ENCODE data around the gene FA2H. TPM values are rescaled to one million over a fixed set of nuclear protein-coding genes. Genes with fewer than 3 reads are reported as not detected.

The FA2H gene
- total and polyA plus RNA-seq, 7 donors, result 0.06 to 0.10 (median 0.07) TPM; not detected in 4

- Histone ChIP-seq H3K4me1 (no peaks in the 10 kb centered on the region), H3K36me3 (ENCODE audit: insufficient read depth in 1 of 2, low read depth in 1 of 2) (no peaks in the 10 kb centered on the region), H3K9me3 (no peaks in the 10 kb centered on the region), H3K27ac (no peak overlapping the region), H3K4me3 (no peak overlapping the region), H3K27me3 (ENCODE audit: insufficient read depth in 3 of 3, low read length in 2 of 3) (peaks cover 3 to 10% (median 3%) of the 10 kb centered on the region in 3 donors)
- no peak for ATAC-seq
- 49 to 53% (median 51%) methylated on average over 11 of the region's 11 CpGs for WGBS, 3 donors
- intact Hi-C loops (cut with DNase I), result no loop called here
- no peak for DNase-seq
- TF ChIP-seq CTCF (IDR thresholded peaks at IDR 0.05), result no peak
Measured at GRCh38 chr16:74760007-74760767, 14.4 kb downstream of the FA2H start.

GRCh38 chr16:74759564-74759963, 15.1 kb downstream of the FA2H start:
- no peaks in the 10 kb centered on the region for H3K4me1 ChIP-seq
- no peak for TF ChIP-seq CTCF (IDR thresholded peaks at IDR 0.05)
- no peak overlapping the region for H3K4me3 ChIP-seq
- WGBS, 3 donors, result 90 to 92% (median 91%) methylated on average over 3 of the region's 3 CpGs
- peaks cover 3 to 10% (median 3%) of the 10 kb centered on the region in 3 donors for H3K27me3 ChIP-seq (ENCODE audit: insufficient read depth in 3 of 3, low read length in 2 of 3)
- ATAC-seq (no peak), DNase-seq (no peak)
- intact Hi-C loops (cut with DNase I), result no loop called here
- no peak overlapping the region for H3K27ac ChIP-seq
- no peaks in the 10 kb centered on the region for H3K36me3 ChIP-seq (ENCODE audit: insufficient read depth in 1 of 2, low read depth in 1 of 2)
- no peaks in the 10 kb centered on the region for H3K9me3 ChIP-seq

GRCh38 chr16:74758801-74759200, 15.8 kb downstream of the FA2H start:
- Histone ChIP-seq H3K27me3 (ENCODE audit: insufficient read depth in 3 of 3, low read length in 2 of 3) (peaks cover 3 to 4% (median 3%) of the 10 kb centered on the region in 3 donors), H3K36me3 (ENCODE audit: insufficient read depth in 1 of 2, low read depth in 1 of 2) (no peaks in the 10 kb centered on the region), H3K9me3 (no peaks in the 10 kb centered on the region), H3K4me1 (no peaks in the 10 kb centered on the region), H3K4me3 (no peak overlapping the region), H3K27ac (no peak overlapping the region)
- ATAC-seq, result no peak
- intact Hi-C loops (cut with DNase I), result no loop called here
- WGBS, 3 donors, result 85 to 86% (median 85%) methylated on average over 4 of the region's 4 CpGs
- DNase-seq, result no peak
- TF ChIP-seq CTCF (IDR thresholded peaks at IDR 0.05), result no peak

GRCh38 chr16:74757349-74757748, 17.3 kb downstream of the FA2H start:
- no peak for TF ChIP-seq CTCF (IDR thresholded peaks at IDR 0.05)
- no peak overlapping the region for H3K27ac ChIP-seq
- H3K9me3 ChIP-seq, result no peaks in the 10 kb centered on the region
- ATAC-seq, result no peak
- no peaks in the 10 kb centered on the region for H3K4me1 ChIP-seq
- no peak overlapping the region for H3K4me3 ChIP-seq
- H3K36me3 ChIP-seq (ENCODE audit: insufficient read depth in 1 of 2, low read depth in 1 of 2), result no peaks in the 10 kb centered on the region
- DNase-seq, result no peak
- intact Hi-C loops (cut with DNase I), result no loop called here
- WGBS, 3 donors, result 50 to 58% (median 57%) methylated on average over 4 of the region's 4 CpGs
- peaks cover 3 to 7% (median 4%) of the 10 kb centered on the region in 3 donors for H3K27me3 ChIP-seq (ENCODE audit: insufficient read depth in 3 of 3, low read length in 2 of 3)

- ATAC-seq (no peak), DNase-seq (no peak)
- WGBS, 3 donors, result 62 to 73% (median 67%) methylated on average over 6 of the region's 6 CpGs
- H3K36me3 ChIP-seq (ENCODE audit: insufficient read depth in 1 of 2, low read depth in 1 of 2), result no peaks in the 10 kb centered on the region
- peaks cover 0 to 7% (median 4%) of the 10 kb centered on the region in 3 donors for H3K27me3 ChIP-seq (ENCODE audit: insufficient read depth in 3 of 3, low read length in 2 of 3)
- no peak overlapping the region for H3K4me3 ChIP-seq
- H3K9me3 ChIP-seq, result no peaks in the 10 kb centered on the region
- no peak overlapping the region for H3K27ac ChIP-seq
- intact Hi-C loops (cut with DNase I), result no loop called here
- TF ChIP-seq CTCF (IDR thresholded peaks at IDR 0.05), result no peak
- H3K4me1 ChIP-seq, result no peaks in the 10 kb centered on the region
Measured at GRCh38 chr16:74756203-74756602, 18.4 kb downstream of the FA2H start.
